K562 (cell line): ENCODE measurements around the gene ZC3H12A. TPM values are rescaled to one million over a fixed set of nuclear protein-coding genes. Genes with fewer than 3 reads are reported as not detected.

Source experiments
- HDGF ChIP-seq: fragments of 450-650 bp; IDR thresholded peaks from 2 replicates; pipeline ENCODE4 v1.6.1; 2016
- KAT8 ChIP-seq: fragments of 450-650 bp; IDR thresholded peaks from 2 replicates; pipeline ENCODE4 v1.6.1; 2016; ENCODE audit warnings: low read depth, mild to moderate bottlenecking
- KDM4B ChIP-seq, 2 experiments: fragments of 450-650 bp in 1 of 2; sonication (generic) in 1 of 2; IDR thresholded peaks; 2 replicates each; pipeline ENCODE4 v1.6.1; 2016 to 2017; ENCODE audit warnings: borderline replicate concordance in 2 of 2, antibody characterized with exemption in 1 of 2, low read depth in 1 of 2, mild to moderate bottlenecking in 1 of 2
- MCM3 ChIP-seq: fragments of 450-650 bp; IDR thresholded peaks from 2 replicates; pipeline ENCODE4 v1.6.1; 2016
- NEUROD1 ChIP-seq: fragments of 150-350 bp; IDR thresholded peaks from 2 replicates; pipeline ENCODE4 v1.6.1; 2014; ENCODE audit warnings: borderline replicate concordance, low read length, low read depth; ENCODE audit not compliant: partially characterized antibody
- NRF1 ChIP-seq, 2 experiments: fragments of 450-650 bp; IDR thresholded peaks in 1 of 2; conservative IDR thresholded peaks in 1 of 2; 2 replicates each; pipeline ENCODE4 v1.6.1; 2014; ENCODE audit warnings: mild to moderate bottlenecking in 2 of 2
- RAD21 ChIP-seq, 2 experiments: fragments of 250-450 bp in 1 of 2; fragments of 450-650 bp in 1 of 2; sonication (Bioruptor Pico) in 1 of 2; formaldehyde crosslinking in 1 of 2; IDR thresholded peaks in 1 of 2; conservative IDR thresholded peaks in 1 of 2; 2 replicates each; pipeline versions ENCODE4 v1.4.0 to v1.8.0; 2020 to 2022; ENCODE audit warnings: mild to moderate bottlenecking in 2 of 2, moderate library complexity in 1 of 2
- RCOR1 ChIP-seq, 2 experiments: IDR thresholded peaks; 2 replicates each; pipeline ENCODE4 v1.6.1; 2012; ENCODE audit warnings: low read depth in 2 of 2, low read length in 2 of 2, borderline replicate concordance in 1 of 2, improper control_type of control experiment in 1 of 2
- SMARCE1 ChIP-seq: fragments of 450-650 bp; IDR thresholded peaks from 2 replicates; pipeline ENCODE4 v1.7.1; 2016; ENCODE audit warnings: mild to moderate bottlenecking
- TRIM28 ChIP-seq: fragments of 450-650 bp; IDR thresholded peaks from 2 replicates; pipeline ENCODE4 v1.6.1; 2017
- ZNF146 ChIP-seq: IDR thresholded peaks from one replicate; pipeline ENCODE4 v1.6.1; 2018; ENCODE audit warnings: missing compliant biosample characterization; ENCODE audit not compliant: unreplicated experiment
- polyA plus RNA-seq, 8 experiments: library from polyadenylated mRNA; depleted of rRNA in 4 of 8; stranded (reverse) in 5 of 8; unstranded in 3 of 8; fragments of >200 nt; fragmentation: Nextera tagmentation in 2 of 8; fragmentation: Illumina TruSeq in 1 of 8; extraction: Ambion mirVana in 2 of 8; extraction: Trizol in 1 of 8; gene quantifications; 2 replicates each; pipeline versions ENCODE4 v1.2.1 to v1.2.3, GENCODE V29; 2011 to 2014; ENCODE audit warnings: inconsistent platforms in 1 of 8, missing spikeins in 1 of 8
- total RNA-seq, 7 experiments: library from RNA; depleted of rRNA in 6 of 7; stranded (reverse); fragments of >200 nt in 6 of 7; fragmentation: Illumina TruSeq in 2 of 7; extraction: Trizol in 2 of 7; gene quantifications; 2 replicates each; pipeline versions ENCODE4 v1.2.1 to v1.2.3, GENCODE V29; 2011 to 2021; ENCODE audit warnings: low replicate concordance in 1 of 7
- TF ChIP-seq, protein P1 (sequence below), 3 experiments: IDR thresholded peaks in 2 of 3; conservative IDR thresholded peaks in 1 of 3; 2 replicates each; pipeline ENCODE4 v1.5.1; 2011 to 2012; ENCODE audit warnings: low read length in 3 of 3, mild to moderate bottlenecking in 3 of 3, control low read depth in 2 of 3, improper control_type of control experiment in 1 of 3, inconsistent platforms in 1 of 3, low read depth in 1 of 3, mixed read lengths in 1 of 3, moderate library complexity in 1 of 3; ENCODE audit not compliant: insufficient read depth in 2 of 3
- TF ChIP-seq, protein P2 (sequence below), 2 experiments: fragments of 450-650 bp in 1 of 2; sonication (generic) in 1 of 2; formaldehyde crosslinking in 1 of 2; IDR thresholded peaks in 1 of 2; conservative IDR thresholded peaks in 1 of 2; 2 replicates each; pipeline versions ENCODE4 v1.6.1 to v1.8.1; 2016 to 2023; ENCODE audit warnings: mild to moderate bottlenecking in 2 of 2, moderate library complexity in 2 of 2, inconsistent platforms in 1 of 2, missing genetic modification reagents in 1 of 2

ZC3H12A gene
- total and polyA plus RNA-seq, 9 of the 15 experiments (the other 6 are each of a cell fraction or from before 2014, with no cell fraction given), result 0.14 to 9.4 (median 6.7) TPM

DNA sequence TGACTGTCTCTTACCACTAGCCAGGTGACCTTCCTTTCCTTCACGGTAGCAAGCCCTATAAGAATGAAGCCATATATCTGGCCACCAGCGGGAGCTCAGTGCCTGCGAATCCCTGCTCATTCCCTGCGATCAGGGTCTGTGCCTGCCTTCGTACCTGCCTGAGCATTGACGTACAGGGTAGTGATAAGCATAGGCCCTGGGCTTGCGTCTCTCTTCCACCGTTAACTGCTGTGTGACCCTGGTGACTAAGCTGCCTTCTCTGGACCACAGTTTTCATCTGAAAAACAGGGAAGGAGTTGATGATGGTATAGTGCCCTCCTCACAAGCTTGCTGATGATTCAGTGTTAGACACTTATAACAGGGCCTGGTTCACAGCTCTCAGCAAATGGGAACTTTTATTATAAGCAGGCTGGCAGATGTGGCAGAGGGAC is 4.1 kb downstream of the ZC3H12A start (continued):
- TF ChIP-seq, protein P1, sequence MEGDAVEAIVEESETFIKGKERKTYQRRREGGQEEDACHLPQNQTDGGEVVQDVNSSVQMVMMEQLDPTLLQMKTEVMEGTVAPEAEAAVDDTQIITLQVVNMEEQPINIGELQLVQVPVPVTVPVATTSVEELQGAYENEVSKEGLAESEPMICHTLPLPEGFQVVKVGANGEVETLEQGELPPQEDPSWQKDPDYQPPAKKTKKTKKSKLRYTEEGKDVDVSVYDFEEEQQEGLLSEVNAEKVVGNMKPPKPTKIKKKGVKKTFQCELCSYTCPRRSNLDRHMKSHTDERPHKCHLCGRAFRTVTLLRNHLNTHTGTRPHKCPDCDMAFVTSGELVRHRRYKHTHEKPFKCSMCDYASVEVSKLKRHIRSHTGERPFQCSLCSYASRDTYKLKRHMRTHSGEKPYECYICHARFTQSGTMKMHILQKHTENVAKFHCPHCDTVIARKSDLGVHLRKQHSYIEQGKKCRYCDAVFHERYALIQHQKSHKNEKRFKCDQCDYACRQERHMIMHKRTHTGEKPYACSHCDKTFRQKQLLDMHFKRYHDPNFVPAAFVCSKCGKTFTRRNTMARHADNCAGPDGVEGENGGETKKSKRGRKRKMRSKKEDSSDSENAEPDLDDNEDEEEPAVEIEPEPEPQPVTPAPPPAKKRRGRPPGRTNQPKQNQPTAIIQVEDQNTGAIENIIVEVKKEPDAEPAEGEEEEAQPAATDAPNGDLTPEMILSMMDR (IDR thresholded peaks at IDR 0.05 in 2 of 3, conservative IDR thresholded peaks at IDR 0.05 in 1 of 3; ENCODE audit: insufficient read depth in 2 of 3, low read depth in 1 of 3, low read length in 3 of 3), result peak; percentile 6 to 34 (median 16); a peak in 2 of 6 replicates
- TF ChIP-seq NEUROD1 (no peak), SMARCE1 (no peak), NRF1 (conservative IDR thresholded peaks at IDR 0.05 in 1 of 2, IDR thresholded peaks at IDR 0.05 in 1 of 2) (peak in 1 of 2 experiments; percentile 28; a peak in 2 of 4 replicates), RAD21 (CRISPR knock-in tag; conservative IDR thresholded peaks at IDR 0.05 in 1 of 2, IDR thresholded peaks at IDR 0.05 in 1 of 2) (peak in 1 of 2 experiments; percentile 31; a peak in 2 of 4 replicates), HDGF (0 out of 2 replicates have a peak, but pooled peaks have one; percentile 34), TRIM28 (no peak), MCM3 (no peak), KDM4B (IDR thresholded peaks at IDR 0.05; ENCODE audit: borderline replicate concordance in 2 of 2, low read depth in 1 of 2) (no peak), RCOR1 (IDR thresholded peaks at IDR 0.05; ENCODE audit: borderline replicate concordance in 1 of 2, low read depth in 2 of 2, low read length in 2 of 2) (peak in 1 of 2 experiments; percentile 61; a peak in 1 of 4 replicates), ZNF146 (no peak), KAT8 (no peak)
- TF ChIP-seq, protein P2, sequence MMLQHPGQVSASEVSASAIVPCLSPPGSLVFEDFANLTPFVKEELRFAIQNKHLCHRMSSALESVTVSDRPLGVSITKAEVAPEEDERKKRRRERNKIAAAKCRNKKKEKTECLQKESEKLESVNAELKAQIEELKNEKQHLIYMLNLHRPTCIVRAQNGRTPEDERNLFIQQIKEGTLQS (IDR thresholded peaks at IDR 0.05), result no peak
- TF ChIP-seq, protein P2 (CRISPR knock-in tag; conservative IDR thresholded peaks at IDR 0.05), result 0 out of 2 replicates have a peak, but pooled peaks have one; percentile 37
- TF ChIP-seq, all 486 proteins: peak for 15
